GM12801 (cell line): Measurements from ENCODE around the gene RAB34.

ENCODE experiments used
- CTCF ChIP-seq: IDR thresholded peaks from one replicate; pipeline ENCODE4 v1.5.1; 2011; ENCODE audit warnings: control low read depth; ENCODE audit not compliant: insufficient read length; ENCODE audit errors: extremely low read depth

RAB34 gene

GRCh38 chr17:28706471-28707338 is 11.0 kb downstream of the RAB34 start:
- no peak for TF ChIP-seq CTCF

- TF ChIP-seq CTCF = no peak
Measured at GRCh38 chr17:28705728-28706334, 11.8 kb downstream of the RAB34 start.

GRCh38 chr17:28705074-28705659 is 12.5 kb downstream of the RAB34 start:
- no peak for TF ChIP-seq CTCF

GRCh38 chr17:28704219-28704858 is 13.3 kb downstream of the RAB34 start:
- TF ChIP-seq CTCF = no peak

- no peak for TF ChIP-seq CTCF
Measured at GRCh38 chr17:28703552-28704218, 14.0 kb downstream of the RAB34 start.

- TF ChIP-seq CTCF = no peak
Measured at GRCh38 chr17:28702752-28703150, 14.9 kb downstream of the RAB34 start.
